Heart left ventricle (tissue), 13 donors: Measurements from ENCODE around the gene ARHGEF11.

ENCODE experiments used
- POLR2A ChIP-seq, 2 donors: fragments of 450-650 bp; IDR thresholded peaks; one replicate each; pipeline ENCODE4 v1.6.1; 2017; ENCODE audit warnings: antibody characterized with exemption in 2 of 2, mild to moderate bottlenecking in 2 of 2, moderate library complexity in 2 of 2
- TF ChIP-seq, protein P1 (sequence below), 12 donors: fragments of 200-600 bp; sonication (generic) in 4 of 12; IDR thresholded peaks; one replicate each; pipeline versions ENCODE4 v1.5.0 to v1.8.0; 2018 to 2022; ENCODE audit warnings: antibody characterized with exemption in 12 of 12, mild to moderate bottlenecking in 5 of 12
- donor health status: ischemic (EF 13 %, LVEDD 7.1; RV severe dilation, severe dysfunction).
- donor health status: DM: no; HTN: yes; CAD: no.
- donor health status: DM: no; HTN: no; CAD: no.
- donor health status: ischemic (EF 25% LVEDD 6.9; RV normal size, moderate dysfunction).
- donor health status: ischemic (EF 25% LVEDD 5.7; RV mildly dilated, moderate dysfunction).
- donor health status: ischemic (EF 35%, LVEDD 5.7; RV mildly dilated, moderate dysfunction).
- donor health status: nonischemic (EF 11% LVEDD 7.7; RV severe dilation, severe dysfunction).
- donor health status: DM: yes; HTN: yes; CAD: no.
- donor health status: PGD.
- donor health status: ischemic (EF 29% LVEDD 5.4; RV normal size, mild dysfunction).
- donor health status: nonischemic (EF 23%, LVEDD 6.1; RV moderate dilation, normal function).

DNA sequence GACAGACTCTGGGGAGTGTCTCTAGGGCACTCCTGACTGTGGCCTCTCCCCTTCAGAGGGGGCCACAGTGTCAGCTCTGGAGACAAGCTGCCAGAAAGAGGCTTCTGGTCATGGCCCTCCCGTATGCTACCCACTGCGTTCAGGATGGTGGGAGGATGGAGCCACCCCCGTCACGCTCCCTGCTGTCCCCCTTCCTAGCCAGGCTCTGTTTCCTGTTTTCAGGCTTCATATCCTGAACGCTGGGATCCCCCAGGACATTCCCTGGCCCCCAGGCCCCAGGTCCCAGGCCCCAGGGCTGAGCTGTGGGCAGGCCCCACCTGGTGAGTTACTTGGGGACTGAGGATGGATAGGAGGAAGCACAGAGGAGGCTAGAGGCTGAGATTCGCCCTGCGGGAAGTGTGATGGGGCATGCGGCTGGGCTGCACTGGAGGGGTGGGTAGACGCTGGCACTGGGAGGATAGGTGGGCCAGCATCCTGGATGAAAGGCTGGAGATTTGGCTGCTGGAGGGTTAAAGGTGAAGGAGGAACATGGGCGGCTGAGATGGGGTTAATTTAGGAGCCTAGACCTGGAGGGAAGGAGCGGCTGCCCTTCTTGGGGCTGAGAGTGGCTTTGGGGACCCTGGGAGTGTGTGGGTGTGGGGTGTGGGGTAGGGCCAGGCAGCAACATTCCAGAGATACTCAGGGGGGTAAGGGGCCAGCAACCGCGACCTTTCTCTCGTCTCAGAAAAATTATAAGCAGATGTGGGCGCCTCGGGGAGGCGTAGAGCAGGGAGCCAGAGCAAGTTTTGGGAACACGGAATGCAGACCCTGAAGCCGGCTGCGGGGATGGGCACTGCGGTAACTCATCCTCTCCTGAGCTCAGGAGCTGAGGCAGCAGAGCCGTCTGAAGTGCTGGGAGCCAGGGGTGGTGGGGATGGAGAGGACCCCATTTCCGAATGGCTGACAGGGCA lies 143.3 kb downstream of the ARHGEF11 start:
- no peak for TF ChIP-seq POLR2A (IDR thresholded peaks at IDR 0.05)
- TF ChIP-seq, protein P1, sequence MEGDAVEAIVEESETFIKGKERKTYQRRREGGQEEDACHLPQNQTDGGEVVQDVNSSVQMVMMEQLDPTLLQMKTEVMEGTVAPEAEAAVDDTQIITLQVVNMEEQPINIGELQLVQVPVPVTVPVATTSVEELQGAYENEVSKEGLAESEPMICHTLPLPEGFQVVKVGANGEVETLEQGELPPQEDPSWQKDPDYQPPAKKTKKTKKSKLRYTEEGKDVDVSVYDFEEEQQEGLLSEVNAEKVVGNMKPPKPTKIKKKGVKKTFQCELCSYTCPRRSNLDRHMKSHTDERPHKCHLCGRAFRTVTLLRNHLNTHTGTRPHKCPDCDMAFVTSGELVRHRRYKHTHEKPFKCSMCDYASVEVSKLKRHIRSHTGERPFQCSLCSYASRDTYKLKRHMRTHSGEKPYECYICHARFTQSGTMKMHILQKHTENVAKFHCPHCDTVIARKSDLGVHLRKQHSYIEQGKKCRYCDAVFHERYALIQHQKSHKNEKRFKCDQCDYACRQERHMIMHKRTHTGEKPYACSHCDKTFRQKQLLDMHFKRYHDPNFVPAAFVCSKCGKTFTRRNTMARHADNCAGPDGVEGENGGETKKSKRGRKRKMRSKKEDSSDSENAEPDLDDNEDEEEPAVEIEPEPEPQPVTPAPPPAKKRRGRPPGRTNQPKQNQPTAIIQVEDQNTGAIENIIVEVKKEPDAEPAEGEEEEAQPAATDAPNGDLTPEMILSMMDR (IDR thresholded peaks at IDR 0.05): no peak
